ENCODE results near the gene AK9.
A peak's percentile ranks its signal among the peaks of the same experiment; 100 is the strongest.

Gene AK9

GRCh38 chr6:109678240-109678639, 12.8 kb downstream of the AK9 start:
- DNase-seq: no peak
- H3K27me3 Mint-ChIP-seq: no peaks in the 10 kb centered on the region
- no peak overlapping the region for H3K27ac Mint-ChIP-seq
- H3K4me1 Mint-ChIP-seq (ENCODE audit: low read depth): peaks cover 16% of the 10 kb centered on the region
- H3K36me3 Mint-ChIP-seq (ENCODE audit: low read depth): peaks cover 4% of the 10 kb centered on the region
- H3K4me3 Mint-ChIP-seq: no peak overlapping the region
- H3K9me3 Mint-ChIP-seq: no peaks in the 10 kb centered on the region

DNA sequence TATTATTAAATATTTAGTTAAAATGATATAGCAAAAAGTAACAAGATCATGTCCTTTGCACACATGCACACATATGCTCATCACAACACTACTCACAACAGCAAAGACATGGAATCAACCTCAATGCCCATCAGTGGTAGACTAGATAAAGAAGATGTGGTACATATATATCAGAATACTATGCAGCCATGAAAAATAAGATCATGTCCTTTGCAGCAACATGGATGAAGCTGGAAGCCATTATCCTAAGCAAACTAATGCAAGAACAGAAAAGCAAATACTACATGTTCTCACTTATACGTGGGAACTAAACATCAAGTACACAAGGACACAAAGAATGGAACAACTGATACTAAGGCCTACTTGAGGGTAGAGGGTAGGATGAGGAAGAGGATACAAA, 14.3 kb downstream of the AK9 start:
- no peaks in the 10 kb centered on the region for H3K9me3 Mint-ChIP-seq
- H3K27ac Mint-ChIP-seq: no peak overlapping the region
- H3K36me3 Mint-ChIP-seq (ENCODE audit: low read depth): peaks cover 4% of the 10 kb centered on the region
- DNase-seq: no peak
- H3K4me3 Mint-ChIP-seq: no peak overlapping the region
- peaks cover 14% of the 10 kb centered on the region for H3K4me1 Mint-ChIP-seq (ENCODE audit: low read depth)
- no peaks in the 10 kb centered on the region for H3K27me3 Mint-ChIP-seq

DNA sequence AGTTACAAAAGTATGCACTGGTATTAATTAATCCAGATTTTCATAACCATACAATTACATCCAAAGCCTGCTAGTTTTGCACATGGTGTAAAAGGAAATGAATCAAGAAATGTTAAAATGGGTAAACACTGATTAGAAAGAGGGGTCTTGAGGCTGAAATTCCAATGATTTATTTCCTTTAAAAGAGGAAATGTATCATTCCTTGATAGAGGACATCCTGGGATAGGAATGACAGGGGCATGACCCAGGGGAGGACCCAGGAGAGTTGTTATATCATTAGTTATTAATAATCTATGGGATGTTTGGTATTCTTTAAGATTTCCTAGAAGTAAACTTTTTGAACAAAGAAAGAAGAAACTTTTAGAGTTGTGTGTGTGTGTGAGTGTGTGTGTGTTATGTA, 18.2 kb downstream of the AK9 start:
- Mint-ChIP-seq H3K27me3 (no peaks in the 10 kb centered on the region), H3K4me3 (no peak overlapping the region), H3K4me1 (ENCODE audit: low read depth) (no peaks in the 10 kb centered on the region), H3K9me3 (no peaks in the 10 kb centered on the region), H3K36me3 (ENCODE audit: low read depth) (peaks cover 24% of the 10 kb centered on the region), H3K27ac (no peak overlapping the region)
- DNase-seq: no peak

DNA sequence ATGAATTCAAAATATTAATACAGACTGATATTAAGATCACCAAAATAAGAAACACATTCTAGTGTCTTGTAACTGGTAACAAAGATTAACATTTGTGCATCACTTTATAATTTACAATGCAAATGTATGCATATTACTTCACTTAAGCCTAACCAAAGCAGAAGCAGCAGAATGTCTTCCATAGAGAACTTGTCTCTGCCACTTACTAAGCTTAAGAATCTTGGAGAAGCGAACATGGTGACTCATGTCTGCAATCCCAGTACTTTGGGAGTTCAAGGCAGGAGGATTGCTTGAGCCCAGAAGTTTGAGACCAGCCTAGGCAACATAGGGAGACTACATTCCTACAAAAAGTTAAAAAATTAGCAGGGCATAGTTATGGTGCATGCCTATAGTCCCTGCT, 18.8 kb downstream of the AK9 start:
- no peak overlapping the region for H3K4me3 Mint-ChIP-seq
- H3K27ac Mint-ChIP-seq: no peak overlapping the region
- no peaks in the 10 kb centered on the region for H3K9me3 Mint-ChIP-seq
- DNase-seq: no peak
- no peaks in the 10 kb centered on the region for H3K27me3 Mint-ChIP-seq
- H3K36me3 Mint-ChIP-seq (ENCODE audit: low read depth): peaks cover 24% of the 10 kb centered on the region
- H3K4me1 Mint-ChIP-seq (ENCODE audit: low read depth): no peaks in the 10 kb centered on the region

DNA sequence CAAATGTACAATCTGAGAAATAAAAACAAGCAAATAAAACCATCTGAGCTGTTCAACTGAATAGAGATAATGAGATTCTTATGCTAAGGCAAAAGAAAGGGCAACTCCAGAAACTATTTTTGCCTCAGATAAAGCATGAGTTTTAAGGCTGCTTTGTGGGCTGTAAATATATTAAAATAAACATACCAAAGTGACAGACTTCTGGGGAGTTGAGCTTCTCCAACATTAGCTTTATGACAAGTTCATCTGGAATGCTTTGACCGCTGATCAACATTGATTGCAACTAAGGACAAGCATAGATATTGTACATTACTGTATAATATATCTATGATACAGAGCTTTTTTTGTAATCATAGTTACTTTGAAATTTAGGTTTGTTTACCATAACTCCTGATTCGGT, 19.3 kb downstream of the AK9 start:
- H3K4me1 Mint-ChIP-seq (ENCODE audit: low read depth): no peaks in the 10 kb centered on the region
- no peak overlapping the region for H3K27ac Mint-ChIP-seq
- H3K27me3 Mint-ChIP-seq: no peaks in the 10 kb centered on the region
- H3K36me3 Mint-ChIP-seq (ENCODE audit: low read depth): peaks cover 24% of the 10 kb centered on the region
- no peak overlapping the region for H3K4me3 Mint-ChIP-seq
- no peaks in the 10 kb centered on the region for H3K9me3 Mint-ChIP-seq
- no peak for DNase-seq

- H3K4me3 Mint-ChIP-seq: no peak overlapping the region
- peaks cover 22% of the 10 kb centered on the region for H3K36me3 Mint-ChIP-seq (ENCODE audit: low read depth)
- no peaks in the 10 kb centered on the region for H3K27me3 Mint-ChIP-seq
- no peak overlapping the region for H3K27ac Mint-ChIP-seq
- no peak for DNase-seq
- H3K9me3 Mint-ChIP-seq: no peaks in the 10 kb centered on the region
- H3K4me1 Mint-ChIP-seq (ENCODE audit: low read depth): no peaks in the 10 kb centered on the region
Measured at GRCh38 chr6:109669811-109670210, 21.2 kb downstream of the AK9 start.

DNA sequence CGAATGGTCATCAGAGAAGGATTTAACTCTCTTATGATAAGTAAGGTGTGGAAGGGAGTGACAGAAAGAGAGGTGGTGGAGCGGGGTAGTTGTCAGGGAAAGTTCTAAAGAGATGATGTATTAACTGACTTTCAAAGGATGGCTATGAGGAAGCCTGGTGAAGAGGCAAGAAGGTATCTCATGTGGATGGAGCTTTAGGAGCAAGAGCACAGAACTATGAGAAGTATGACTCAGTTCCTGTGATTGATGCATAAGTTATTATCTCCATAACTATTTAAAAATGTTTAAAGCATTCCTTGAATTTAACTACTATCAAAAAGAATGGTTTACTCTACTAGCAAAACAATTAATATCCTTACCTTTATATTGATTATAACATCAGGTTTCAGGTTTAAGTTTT, 28.8 kb downstream of the AK9 start:
- H3K4me1 Mint-ChIP-seq (ENCODE audit: low read depth): peaks cover 7% of the 10 kb centered on the region
- DNase-seq: no peak
- H3K27ac Mint-ChIP-seq: no peak overlapping the region
- no peaks in the 10 kb centered on the region for H3K27me3 Mint-ChIP-seq
- H3K4me3 Mint-ChIP-seq: no peak overlapping the region
- H3K36me3 Mint-ChIP-seq (ENCODE audit: low read depth): peaks cover 3% of the 10 kb centered on the region
- H3K9me3 Mint-ChIP-seq: no peaks in the 10 kb centered on the region

DNA sequence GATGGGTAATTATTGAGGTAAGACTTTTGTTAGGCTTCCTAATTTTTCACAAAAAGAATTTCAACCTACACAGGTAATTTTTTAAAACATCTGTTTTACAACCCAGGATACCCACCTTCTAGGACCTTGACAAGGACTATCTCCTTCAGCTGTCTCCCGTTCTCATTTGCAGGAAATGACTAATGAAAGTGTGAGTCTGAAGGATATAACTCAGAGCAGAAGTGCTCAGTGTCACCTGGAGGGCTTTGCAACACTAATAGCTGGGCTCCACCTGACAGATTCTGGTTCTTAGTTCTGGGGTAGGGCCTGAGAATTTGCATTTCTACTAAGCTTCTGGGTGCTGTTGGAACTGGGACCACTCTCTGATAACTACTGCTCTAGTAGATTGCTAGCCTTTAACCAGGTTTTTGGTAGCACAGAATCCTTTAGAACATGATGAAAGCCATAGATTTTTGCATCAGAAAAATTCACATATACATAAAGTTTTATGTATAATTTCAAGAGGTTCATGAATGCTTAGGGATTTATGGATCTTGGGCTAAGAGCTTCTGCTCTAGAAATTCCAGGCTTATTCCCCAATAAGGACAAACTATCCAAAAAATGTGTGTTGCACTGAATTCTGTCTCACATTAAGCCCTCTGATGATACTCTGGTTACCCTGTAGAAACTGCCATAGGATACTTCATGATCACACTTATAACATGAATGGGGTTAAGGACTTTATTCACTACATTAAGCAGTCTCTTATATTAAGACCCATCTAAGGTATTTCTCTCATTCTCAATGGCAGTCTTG, 30.3 kb downstream of the AK9 start:
- H3K27ac Mint-ChIP-seq: no peak overlapping the region
- H3K4me3 Mint-ChIP-seq: no peak overlapping the region
- H3K27me3 Mint-ChIP-seq: no peaks in the 10 kb centered on the region
- peaks cover 7% of the 10 kb centered on the region for H3K36me3 Mint-ChIP-seq (ENCODE audit: low read depth)
- H3K4me1 Mint-ChIP-seq (ENCODE audit: low read depth): peaks cover 7% of the 10 kb centered on the region
- H3K9me3 Mint-ChIP-seq: no peaks in the 10 kb centered on the region
- no peak for DNase-seq

- no peaks in the 10 kb centered on the region for H3K9me3 Mint-ChIP-seq
- peaks cover 7% of the 10 kb centered on the region for H3K4me1 Mint-ChIP-seq (ENCODE audit: low read depth)
- no peak overlapping the region for H3K4me3 Mint-ChIP-seq
- H3K27ac Mint-ChIP-seq: no peak overlapping the region
- H3K27me3 Mint-ChIP-seq: no peaks in the 10 kb centered on the region
- peaks cover 10% of the 10 kb centered on the region for H3K36me3 Mint-ChIP-seq (ENCODE audit: low read depth)
- no peak for DNase-seq
Measured at GRCh38 chr6:109655761-109656262, 35.2 kb downstream of the AK9 start.

GRCh38 chr6:109653264-109653663, 37.7 kb downstream of the AK9 start:
- Mint-ChIP-seq H3K4me3 (no peak overlapping the region), H3K4me1 (ENCODE audit: low read depth) (no peaks in the 10 kb centered on the region), H3K9me3 (peaks cover 1% of the 10 kb centered on the region), H3K27me3 (no peaks in the 10 kb centered on the region), H3K36me3 (ENCODE audit: low read depth) (peaks cover 16% of the 10 kb centered on the region), H3K27ac (no peak overlapping the region)
- no peak for DNase-seq

DNA sequence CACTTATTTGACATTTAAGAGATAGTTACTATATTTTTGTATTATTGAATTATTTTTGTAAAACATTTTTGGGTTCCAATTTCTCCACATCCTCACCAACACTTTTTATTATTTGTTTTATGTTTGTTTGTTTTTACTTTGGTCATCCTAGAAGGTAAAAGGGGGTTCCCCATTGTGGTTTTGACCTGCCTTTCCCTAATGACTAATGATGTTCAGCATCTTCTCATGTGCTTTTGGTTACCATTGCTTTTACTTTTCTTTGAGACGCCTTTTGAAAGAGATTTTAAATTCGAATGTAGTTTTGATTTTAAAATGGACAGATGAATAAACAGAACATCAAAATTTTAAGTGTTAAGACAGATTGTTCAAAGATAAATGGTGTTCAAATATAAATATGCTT, 46.9 kb downstream of the AK9 start:
- no peak for DNase-seq
- Mint-ChIP-seq H3K4me3 (no peak overlapping the region), H3K27me3 (no peaks in the 10 kb centered on the region), H3K9me3 (no peaks in the 10 kb centered on the region), H3K4me1 (ENCODE audit: low read depth) (no peaks in the 10 kb centered on the region), H3K36me3 (ENCODE audit: low read depth) (peaks cover 47% of the 10 kb centered on the region), H3K27ac (no peak overlapping the region)

DNA sequence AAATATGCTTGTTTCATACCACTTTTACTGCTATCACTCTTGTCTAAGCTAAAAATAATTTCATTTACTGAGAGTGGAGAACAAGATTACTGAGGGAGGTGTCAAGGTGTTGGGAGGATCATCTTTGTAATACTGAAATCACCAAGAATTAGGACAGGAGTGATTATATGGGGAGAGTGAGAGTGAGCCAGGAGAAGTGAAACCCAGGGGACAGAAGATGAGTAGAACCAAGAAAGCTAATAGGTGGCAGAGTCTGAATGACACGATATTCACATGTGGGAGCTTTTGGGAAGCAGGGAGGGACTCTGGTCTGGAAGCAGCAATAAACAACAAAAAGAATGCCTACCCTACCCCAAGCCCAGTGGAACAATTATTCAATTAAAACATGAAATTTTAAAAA, 58.6 kb downstream of the AK9 start:
- no peaks in the 10 kb centered on the region for H3K27me3 Mint-ChIP-seq
- H3K4me3 Mint-ChIP-seq: no peak overlapping the region
- H3K4me1 Mint-ChIP-seq (ENCODE audit: low read depth): peaks cover 22% of the 10 kb centered on the region
- DNase-seq: no peak
- H3K36me3 Mint-ChIP-seq (ENCODE audit: low read depth): peaks cover 19% of the 10 kb centered on the region
- no peaks in the 10 kb centered on the region for H3K9me3 Mint-ChIP-seq
- no peak overlapping the region for H3K27ac Mint-ChIP-seq

- Mint-ChIP-seq H3K9me3 (no peaks in the 10 kb centered on the region), H3K36me3 (ENCODE audit: low read depth) (peaks cover 19% of the 10 kb centered on the region), H3K27ac (no peak overlapping the region), H3K27me3 (no peaks in the 10 kb centered on the region), H3K4me1 (ENCODE audit: low read depth) (peaks cover 22% of the 10 kb centered on the region), H3K4me3 (no peak overlapping the region)
- DNase-seq: no peak
Measured at GRCh38 chr6:109631403-109631802, 59.6 kb downstream of the AK9 start.

- H3K9me3 Mint-ChIP-seq: peaks cover 13% of the 10 kb centered on the region
- H3K4me3 Mint-ChIP-seq: no peak overlapping the region
- H3K4me1 Mint-ChIP-seq (ENCODE audit: low read depth): peaks cover 22% of the 10 kb centered on the region
- H3K36me3 Mint-ChIP-seq (ENCODE audit: low read depth): peaks cover 19% of the 10 kb centered on the region
- no peaks in the 10 kb centered on the region for H3K27me3 Mint-ChIP-seq
- no peak for DNase-seq
- peak overlapping the region; percentile 82 for H3K27ac Mint-ChIP-seq
Measured at GRCh38 chr6:109628158-109629000, 62.6 kb downstream of the AK9 start.

DNA sequence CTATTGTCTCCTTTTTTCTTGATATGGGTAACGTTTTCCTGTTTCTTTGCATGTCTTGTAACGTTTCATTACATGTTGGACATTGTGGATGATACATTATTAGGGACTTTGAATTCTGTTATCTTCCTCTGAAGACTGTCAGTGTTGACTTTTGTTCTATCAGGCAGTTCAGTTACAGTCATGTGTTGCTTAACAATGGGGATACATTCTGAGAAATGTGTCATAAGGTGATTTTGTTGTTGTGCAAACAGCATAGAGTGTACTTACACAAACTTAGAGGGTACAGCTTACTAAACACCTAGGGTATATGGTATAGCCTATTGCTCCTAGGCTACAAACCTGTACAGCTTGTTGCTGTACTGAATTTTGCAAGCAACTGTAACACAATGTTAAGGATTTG, 64.7 kb downstream of the AK9 start:
- H3K9me3 Mint-ChIP-seq: peaks cover 13% of the 10 kb centered on the region
- H3K27me3 Mint-ChIP-seq: no peaks in the 10 kb centered on the region
- no peak overlapping the region for H3K27ac Mint-ChIP-seq
- H3K36me3 Mint-ChIP-seq (ENCODE audit: low read depth): peaks cover 5% of the 10 kb centered on the region
- peaks cover 12% of the 10 kb centered on the region for H3K4me1 Mint-ChIP-seq (ENCODE audit: low read depth)
- H3K4me3 Mint-ChIP-seq: no peak overlapping the region
- DNase-seq: no peak
